Tibial artery (tissue), 4 donors: ENCODE measurements around the gene SCAMP3.
"Not testable (repeated sequence)": the region's sequence is repeated elsewhere in the genome, so short reads cannot be mapped to it uniquely, and the experiment has no call there.

Source experiments
- DNase-seq, 2 donors: peaks; one replicate each; pipeline ENCODE4 v3.0.0-alpha.2; 2019
- H3K27ac ChIP-seq, 2 donors: fragments of 200-600 bp; sonication (generic) in 1 of 2; 1 replicate in 1 of 2; 2 replicates in 1 of 2; pipeline ENCODE4 v1.5.1; 2018 to 2019; ENCODE audit warnings: mild to moderate bottlenecking in 1 of 2
- H3K27me3 ChIP-seq, 2 donors: fragments of 200-600 bp; sonication (generic) in 1 of 2; one replicate each; pipeline versions ENCODE4 v1.5.1 to v1.6.0; 2016 to 2019
- H3K36me3 ChIP-seq, 3 donors: fragments of 200-600 bp; sonication (generic) in 2 of 3; one replicate each; pipeline ENCODE4 v1.5.1; 2016 to 2019; ENCODE audit warnings: mild to moderate bottlenecking in 2 of 3
- H3K4me1 ChIP-seq, 4 donors: fragments of 200-600 bp; sonication (generic) in 2 of 4; 1 replicate in 3 of 4; 2 replicates in 1 of 4; pipeline ENCODE4 v1.5.1; 2016 to 2019
- H3K4me3 ChIP-seq, 2 donors: fragments of 200-600 bp; sonication (generic) in 1 of 2; 1 replicate in 1 of 2; 2 replicates in 1 of 2; pipeline ENCODE4 v1.5.1; 2018 to 2019; ENCODE audit warnings: mild to moderate bottlenecking in 2 of 2
- H3K9me3 ChIP-seq, 3 donors: fragments of 200-600 bp; sonication (generic) in 1 of 3; one replicate each; pipeline ENCODE4 v1.5.1; 2016 to 2019
- CTCF ChIP-seq, 2 experiments: fragments of 200-600 bp in 1 of 2; fragments of 450-650 bp in 1 of 2; IDR thresholded peaks; one replicate each; pipeline ENCODE4 v1.5.1; 2017 to 2019; ENCODE audit warnings: antibody characterized with exemption in 2 of 2, mild to moderate bottlenecking in 1 of 2, moderate library complexity in 1 of 2
- intact Hi-C: fragments of 100-400 bp; cut with DNase I; formaldehyde crosslinking; loops from one replicate; pipeline ENCODE4 v1.15.0; 2023; ENCODE audit warnings: low total_unique reads

The SCAMP3 gene

GRCh38 chr1:155253208-155253607 lies 9.0 kb downstream of the SCAMP3 start:
- Histone ChIP-seq H3K9me3 (no peaks in the 10 kb centered on the region), H3K4me3 (no peak overlapping the region), H3K4me1 (peaks cover 0 to 47% (median 35%) of the 10 kb centered on the region in 4 donors), H3K36me3 (peaks cover 2 to 31% (median 3%) of the 10 kb centered on the region in 3 donors), H3K27me3 (no peaks in the 10 kb centered on the region), H3K27ac (peak overlapping the region; percentile 96 to 97)
- TF ChIP-seq CTCF (IDR thresholded peaks at IDR 0.05) = no peak
- no peak for DNase-seq
- intact Hi-C loops = loop anchor here (5.0 kb wide), 1 partner anchor 69 kb away; the partner anchor contains the start of gene RUSC1

- Histone ChIP-seq H3K27ac (peak overlapping the region in 1 of 2 donors; percentile 56), H3K9me3 (no peaks in the 10 kb centered on the region), H3K36me3 (peaks cover 14 to 32% (median 15%) of the 10 kb centered on the region in 3 donors), H3K4me1 (peaks cover 0 to 46% (median 35%) of the 10 kb centered on the region in 4 donors), H3K27me3 (no peaks in the 10 kb centered on the region), H3K4me3 (no peak overlapping the region)
- TF ChIP-seq CTCF (IDR thresholded peaks at IDR 0.05) = no peak
- intact Hi-C loops = loop anchor here (2.0 to 5.0 kb wide), 2 partner anchors 71 to 341 kb away; partner anchors contain the start of gene RUSC1
- DNase-seq = no peak
These were observed 10.6 kb downstream of the SCAMP3 start for GRCh38 chr1:155251566-155251965.

- Histone ChIP-seq H3K4me1 (peaks cover 0 to 39% (median 32%) of the 10 kb centered on the region in 4 donors), H3K27me3 (no peaks in the 10 kb centered on the region), H3K36me3 (peaks cover 14 to 28% (median 15%) of the 10 kb centered on the region in 3 donors), H3K4me3 (peak overlapping the region in 1 of 2 donors; percentile 19), H3K9me3 (no peaks in the 10 kb centered on the region), H3K27ac (peak overlapping the region; percentile 56 to 59)
- peak; percentile 90 to 94 for DNase-seq
- TF ChIP-seq CTCF (IDR thresholded peaks at IDR 0.05) = peak; percentile 100
- intact Hi-C loops = loop anchor here (2.0 to 5.0 kb wide), 2 partner anchors 71 to 342 kb away; partner anchors contain the start of gene RUSC1
These were observed 11.3 kb downstream of the SCAMP3 start for GRCh38 chr1:155250633-155251449.

GRCh38 chr1:155250246-155250632 lies 11.9 kb downstream of the SCAMP3 start:
- H3K4me3 ChIP-seq = peak overlapping the region in 1 of 2 donors; percentile 19
- DNase-seq = no peak
- H3K9me3 ChIP-seq = no peaks in the 10 kb centered on the region
- H3K4me1 ChIP-seq = peaks cover 0 to 38% (median 31%) of the 10 kb centered on the region in 4 donors
- peaks cover 14 to 28% (median 15%) of the 10 kb centered on the region in 3 donors for H3K36me3 ChIP-seq
- H3K27ac ChIP-seq = peak overlapping the region; percentile 56 to 59
- intact Hi-C loops = loop anchor here (2.0 to 5.0 kb wide), 2 partner anchors 72 to 343 kb away; partner anchors contain the start of gene RUSC1
- no peak for TF ChIP-seq CTCF (IDR thresholded peaks at IDR 0.05)
- no peaks in the 10 kb centered on the region for H3K27me3 ChIP-seq

GRCh38 chr1:155247667-155248553 lies 14.2 kb downstream of the SCAMP3 start:
- DNase-seq = no peak
- H3K4me1 ChIP-seq = peaks cover 0 to 32% (median 25%) of the 10 kb centered on the region in 4 donors
- no peak overlapping the region for H3K27ac ChIP-seq
- peaks cover 14 to 28% (median 15%) of the 10 kb centered on the region in 3 donors for H3K36me3 ChIP-seq
- TF ChIP-seq CTCF (IDR thresholded peaks at IDR 0.05) = no peak
- no peak overlapping the region for H3K4me3 ChIP-seq
- H3K27me3 ChIP-seq = no peaks in the 10 kb centered on the region
- intact Hi-C loops = no loop called here
- no peaks in the 10 kb centered on the region for H3K9me3 ChIP-seq

GRCh38 chr1:155246796-155247195 lies 15.4 kb downstream of the SCAMP3 start:
- H3K27ac ChIP-seq, H3K27me3 ChIP-seq, H3K4me3 ChIP-seq, DNase-seq, intact Hi-C loops, H3K9me3 ChIP-seq: not testable (repeated sequence)
- Histone ChIP-seq H3K36me3 (peaks cover 14 to 28% (median 15%) of the 10 kb centered on the region in 3 donors), H3K4me1 (peaks cover 0 to 42% (median 30%) of the 10 kb centered on the region in 4 donors)
